ENCODE data around the gene OPRM1.

The OPRM1 gene

GRCh38 chr6:154277629-154278017 lies 238.6 kb downstream of the OPRM1 start:
- no peak overlapping the region for H3K27ac ChIP-seq (replicated peaks)
- H3K4me3 ChIP-seq (replicated peaks; ENCODE audit: insufficient read depth, low read length), result no peak overlapping the region
- no peaks in the 10 kb centered on the region for H3K27me3 ChIP-seq (ENCODE audit: insufficient read depth, poor library complexity, severe bottlenecking)
- DNase-seq (ENCODE audit: low read depth in 1 of 2, low spot score in 1 of 2), result no peak
- TF ChIP-seq POLR2AphosphoS5 (IDR thresholded peaks at IDR 0.05; ENCODE audit: low read depth), result no peak
- TF ChIP-seq GABPA (IDR thresholded peaks at IDR 0.05; ENCODE audit: low read depth), result no peak
- no peak for TF ChIP-seq REST (IDR thresholded peaks at IDR 0.05; ENCODE audit: insufficient replicate concordance, low read depth)
- no peak for TF ChIP-seq SPI1 (IDR thresholded peaks at IDR 0.05; ENCODE audit: borderline replicate concordance, low read depth)
- TF ChIP-seq CTCF (IDR thresholded peaks at IDR 0.05; ENCODE audit: insufficient read depth, low read length), result no peak

- no peak for TF ChIP-seq REST (IDR thresholded peaks at IDR 0.05; ENCODE audit: insufficient replicate concordance, low read depth)
- no peak for TF ChIP-seq GABPA (IDR thresholded peaks at IDR 0.05; ENCODE audit: low read depth)
- peak; percentile 27; the same call in 1 of the 2 replicates for TF ChIP-seq SPI1 (IDR thresholded peaks at IDR 0.05; ENCODE audit: borderline replicate concordance, low read depth)
- no peak for DNase-seq (ENCODE audit: low read depth in 1 of 2, low spot score in 1 of 2)
- Histone ChIP-seq H3K27me3 (ENCODE audit: insufficient read depth, poor library complexity, severe bottlenecking) (no peaks in the 10 kb centered on the region), H3K27ac (replicated peaks) (no peak overlapping the region), H3K4me3 (replicated peaks; ENCODE audit: insufficient read depth, low read length) (no peak overlapping the region)
These were observed 241.5 kb downstream of the OPRM1 start for GRCh38 chr6:154280521-154280920.

- DNase-seq (ENCODE audit: low read depth in 1 of 2, low spot score in 1 of 2), result no peak
- Histone ChIP-seq H3K4me3 (replicated peaks; ENCODE audit: insufficient read depth, low read length) (no peak overlapping the region), H3K27ac (replicated peaks) (no peak overlapping the region), H3K27me3 (ENCODE audit: insufficient read depth, poor library complexity, severe bottlenecking) (no peaks in the 10 kb centered on the region)
- TF ChIP-seq POLR2AphosphoS5 (IDR thresholded peaks at IDR 0.05; ENCODE audit: low read depth), result no peak
- TF ChIP-seq CTCF (IDR thresholded peaks at IDR 0.05; ENCODE audit: insufficient read depth, low read length), result no peak
- TF ChIP-seq GABPA (IDR thresholded peaks at IDR 0.05; ENCODE audit: low read depth), result no peak
- TF ChIP-seq REST (IDR thresholded peaks at IDR 0.05; ENCODE audit: insufficient replicate concordance, low read depth), result no peak
- no peak for TF ChIP-seq SPI1 (IDR thresholded peaks at IDR 0.05; ENCODE audit: borderline replicate concordance, low read depth)
These were observed 245.3 kb downstream of the OPRM1 start for GRCh38 chr6:154284313-154284853.

Data from HL-60 (cell line).